EL (cell line): Measurements from ENCODE around the gene D2HGDH.
"Not testable (repeated sequence)": the region's sequence is repeated elsewhere in the genome, so short reads cannot be mapped to it uniquely, and the experiment has no call there.

Experiments
- DNase-seq: peaks from one replicate; pipeline ENCODE4 v3.0.0-alpha.2; 2016

The D2HGDH gene

GRCh38 chr2:241811201-241811951 lies 76.9 kb downstream of the D2HGDH start:
- no peak for DNase-seq

- DNase-seq, result no peak
Measured at GRCh38 chr2:241811952-241812729, 77.7 kb downstream of the D2HGDH start.

- DNase-seq, result no peak
Measured at GRCh38 chr2:241812730-241813643, 78.6 kb downstream of the D2HGDH start.

GRCh38 chr2:241813644-241814392 lies 79.4 kb downstream of the D2HGDH start:
- DNase-seq, result no peak

GRCh38 chr2:241814393-241814642 lies 79.9 kb downstream of the D2HGDH start:
- no peak for DNase-seq

GRCh38 chr2:241814643-241815476 lies 80.4 kb downstream of the D2HGDH start:
- no peak for DNase-seq

- DNase-seq, result no peak
Measured at GRCh38 chr2:241815477-241816430, 81.3 kb downstream of the D2HGDH start.

GRCh38 chr2:241816431-241817121 lies 82.1 kb downstream of the D2HGDH start:
- DNase-seq, result no peak

- no peak for DNase-seq
Measured at GRCh38 chr2:241817126-241817820, 82.8 kb downstream of the D2HGDH start.

GRCh38 chr2:241817821-241818215 lies 83.4 kb downstream of the D2HGDH start:
- DNase-seq, result not testable (repeated sequence)
